OCI-LY7 (cell line): Measurements from ENCODE around the gene TMEM97. TPM values are rescaled to one million over a fixed set of nuclear protein-coding genes. Genes with fewer than 3 reads are reported as not detected.

Experiments used
- Bru-seq: library from RNA; stranded (reverse); fragments of 400-500 nt; gene quantifications from one replicate; lab custom pipeline; 2021; lab: Mats Ljungman, UMichigan
- BruChase-seq, 2 experiments: library from RNA; stranded (reverse); fragments of 400-500 nt; gene quantifications; one replicate each; lab custom pipeline; 2021; lab: Mats Ljungman, UMichigan
- BruUV-seq: library from RNA; stranded (reverse); fragments of 400-500 nt; replicated peaks from 2 replicates; lab custom pipeline; 2021; lab: Mats Ljungman, UMichigan
- CTCF ChIA-PET: fragments of 300-600 bp; sonication (Branson Sonifier 250); formaldehyde crosslinking; loops from one replicate; lab custom pipeline; 2022; ENCODE audit warnings: antibody characterized with exemption; ENCODE audit not compliant: unreplicated experiment; lab: Charles Lee
- POLR2A ChIA-PET: fragments of 300-600 bp; sonication (Branson Sonifier 250); formaldehyde crosslinking; loops from one replicate; lab custom pipeline; 2022; ENCODE audit warnings: antibody characterized with exemption; lab: Charles Lee
- DNase-seq: peaks from one replicate; pipeline ENCODE4 v3.0.0-alpha.2; 2015; ENCODE audit warnings: low spot score
- H2AFZ ChIP-seq: fragments of 200-600 bp; sonication (generic), shearing (Covaris generic); 2 replicates; pipeline ENCODE4 v1.6.1; 2014; ENCODE audit warnings: mild to moderate bottlenecking, antibody characterized with exemption, low read length, moderate library complexity
- H3K27ac ChIP-seq: fragments of 200-600 bp; sonication (generic); 2 replicates; pipeline ENCODE4 v1.5.1; 2014; ENCODE audit warnings: mixed run types, low read depth, mild to moderate bottlenecking, moderate library complexity, low read length, inconsistent platforms; ENCODE audit not compliant: poor library complexity, severe bottlenecking
- H3K36me3 ChIP-seq: fragments of 200-600 bp; sonication (generic); 2 replicates; pipeline ENCODE4 v1.6.1; 2014; ENCODE audit warnings: mild to moderate bottlenecking, antibody characterized with exemption, low read length, moderate library complexity, mixed read lengths; ENCODE audit not compliant: insufficient read depth
- H3K4me1 ChIP-seq: fragments of 200-600 bp; sonication (generic); 2 replicates; pipeline ENCODE4 v1.5.1; 2014; ENCODE audit warnings: mild to moderate bottlenecking, low read length; ENCODE audit not compliant: insufficient read depth, poor library complexity, severe bottlenecking
- H3K4me2 ChIP-seq: fragments of 200-600 bp; sonication (generic); 2 replicates; pipeline ENCODE4 v1.6.1; 2014; ENCODE audit warnings: mild to moderate bottlenecking, low read length
- H3K4me3 ChIP-seq: fragments of 200-600 bp; sonication (generic); 2 replicates; pipeline ENCODE4 v1.5.1; 2014; ENCODE audit warnings: mild to moderate bottlenecking, low read depth, low read length; ENCODE audit not compliant: poor library complexity, severe bottlenecking
- H3K79me2 ChIP-seq: fragments of 200-600 bp; sonication (generic); 2 replicates; pipeline ENCODE4 v1.6.1; 2016; ENCODE audit warnings: low read depth, mild to moderate bottlenecking, low read length, moderate library complexity, mixed read lengths; ENCODE audit not compliant: insufficient read depth
- H3K9me2 ChIP-seq: fragments of 200-600 bp; sonication (generic); 2 replicates; pipeline ENCODE4 v1.6.1; 2016; ENCODE audit warnings: mild to moderate bottlenecking, low read length, mixed read lengths; ENCODE audit not compliant: insufficient read depth
- H3K9me3 ChIP-seq: fragments of 200-600 bp; sonication (generic); 2 replicates; pipeline ENCODE4 v1.6.1; 2014; ENCODE audit warnings: mild to moderate bottlenecking, mixed run types, low read length, mixed read lengths
- H4K20me1 ChIP-seq: fragments of 200-600 bp; sonication (generic); 2 replicates; pipeline ENCODE4 v1.6.1; 2014; ENCODE audit warnings: mild to moderate bottlenecking, antibody characterized with exemption, low read length, moderate library complexity, mixed read lengths; ENCODE audit not compliant: insufficient read depth
- CTCF ChIP-seq: fragments of 200-600 bp; sonication (generic); conservative IDR thresholded peaks from 2 replicates; pipeline ENCODE4 v1.5.1; 2014; ENCODE audit warnings: mild to moderate bottlenecking, antibody characterized with exemption, low read length, moderate library complexity, mixed read lengths
- EZH2phosphoT487 ChIP-seq: fragments of 200-600 bp; sonication (generic); IDR thresholded peaks from 2 replicates; pipeline ENCODE4 v1.6.1; 2018; ENCODE audit warnings: low read depth, borderline replicate concordance, mild to moderate bottlenecking, mixed run types, antibody characterized with exemption, low read length, moderate library complexity, mixed read lengths
- intact Hi-C: fragments of 100-400 bp; cut with micrococcal nuclease; formaldehyde crosslinking; loops from one replicate; pipeline ENCODE4 v1.10.0; 2022; ENCODE audit not compliant: unreplicated experiment
- long read RNA-seq: library from polyadenylated mRNA; stranded (forward); transcript quantifications from one replicate; pipeline ENCODE4 v2.0.0, GENCODE V29; 2022
- total RNA-seq, 2 experiments: library from RNA; depleted of rRNA in 1 of 2; stranded (reverse); fragments of >200 nt in 1 of 2; shearing (Covaris generic) in 1 of 2; gene quantifications; 2 replicates each; pipeline ENCODE4 v1.2.3, GENCODE V29; 2014 to 2022

The TMEM97 gene
- total RNA-seq (2014; rRNA removed; shearing (Covaris generic)) (62.3 and 65.7 TPM in 2 replicates), total RNA-seq (2022) (65.1 and 69.6 TPM in 2 replicates), Bru-seq, nascent RNA (percentile 92 among the genes with signal in this experiment), BruChase-seq, experiment 1, labeled RNA remaining after a 6-hour chase (percentile 93 among the genes with signal in this experiment), BruChase-seq, experiment 2, labeled RNA remaining after a 2-hour chase (percentile 96 among the genes with signal in this experiment)
- long read RNA-seq, transcript TMEM97-201 (3 exons, 2,568 nt) = major isoform, 14 of 22 reads
- long read RNA-seq, partial matches to known transcripts = 0 of 22 reads
- long read RNA-seq, other reads (novel, unspliced or antisense) = 8 of 22 reads

GRCh38 chr17:28318759-28319597 is at the start of gene TMEM97:
Gene TMEM97, plus strand, starts transcription at chr17:28319200. Its CDS starts 40 bp downstream, at chr17:28319240.
- peak within 1 kb of the TSS; percentile 54 for H2AFZ ChIP-seq
- H3K4me2 ChIP-seq = peak within 1 kb of the TSS; percentile 91
- no peaks in the 10 kb centered on the region for H4K20me1 ChIP-seq
- peaks cover 30% of the 10 kb centered on the region for H3K36me3 ChIP-seq
- peak within 1 kb of the TSS; percentile 89 for H3K4me3 ChIP-seq
- CTCF ChIA-PET = no interaction called here
- H3K27ac ChIP-seq = peak within 1 kb of the TSS; percentile 49
- BruUV-seq = no TSS peak
- intact Hi-C loops = no loop called here
- no peaks in the 10 kb centered on the region for H3K9me2 ChIP-seq
- peaks cover 29% of the 10 kb centered on the region for H3K4me1 ChIP-seq
- DNase-seq = peak; percentile 98
- H3K9me3 ChIP-seq = no peaks in the 10 kb centered on the region
- TF ChIP-seq CTCF = 0 out of 2 replicates have a peak, but pooled peaks have one; percentile 30
- TF ChIP-seq EZH2phosphoT487 = no peak
- POLR2A ChIA-PET = interaction anchor here (3.8 kb wide), 1 partner anchor 16 kb away, joined by 20 read pairs; the partner anchor contains the start of genes IFT20 and TNFAIP1
- peaks cover 47% of the 10 kb centered on the region for H3K79me2 ChIP-seq

GRCh38 chr17:28270055-28270454 is 48.9 kb upstream of the TMEM97 start:
- intact Hi-C loops = no loop called here
- POLR2A ChIA-PET = no interaction called here
- H3K9me2 ChIP-seq = no peaks in the 10 kb centered on the region

More at GRCh38 chr17:28270055-28270454, 48.9 kb upstream of the TMEM97 start:
- H3K9me3 ChIP-seq = no peaks in the 10 kb centered on the region
- H3K27ac ChIP-seq = no peak overlapping the region
- no peaks in the 10 kb centered on the region for H4K20me1 ChIP-seq
- no peak overlapping the region for H3K4me3 ChIP-seq
- DNase-seq = no peak
- BruUV-seq = no TSS peak
- H3K4me1 ChIP-seq = no peaks in the 10 kb centered on the region
- no peak overlapping the region for H2AFZ ChIP-seq
- no peak overlapping the region for H3K4me2 ChIP-seq
- CTCF ChIA-PET = interaction anchor here (1.0 kb wide), 1 partner anchor 12 kb away, joined by 3 read pairs; no protein-coding TSS in a partner anchor
- TF ChIP-seq EZH2phosphoT487 = no peak
- TF ChIP-seq CTCF = no peak
- no peaks in the 10 kb centered on the region for H3K36me3 ChIP-seq
- H3K79me2 ChIP-seq = no peaks in the 10 kb centered on the region
